Aorta (tissue), 5 donors: Measurements from ENCODE around the gene TSC22D3. TPM values are rescaled to one million over a fixed set of nuclear protein-coding genes. Genes with fewer than 3 reads are reported as not detected.
A peak's percentile ranks its signal among the peaks of the same experiment; 100 is the strongest.

Source experiments
- ATAC-seq: fragments of 200-7000 bp; cut with Tn5 transposase; one replicate; pipeline ENCODE4 v1.9.1; 2022; ENCODE audit warnings: moderate library complexity; ENCODE audit not compliant: low FRiP score
- DNase-seq, 2 donors: peaks; one replicate each; pipeline ENCODE4 v3.0.0-alpha.2; 2020
- H3K27ac ChIP-seq, 2 donors: one replicate each; pipeline ENCODE4 v1.5.1; 2013; ENCODE audit warnings: low read length in 2 of 2, mild to moderate bottlenecking in 2 of 2, moderate library complexity in 2 of 2, control low read depth in 1 of 2, inconsistent platforms in 1 of 2, low read depth in 1 of 2
- H3K27me3 ChIP-seq, 2 donors: one replicate each; pipeline ENCODE4 v1.6.1; 2013; ENCODE audit warnings: control low read depth in 1 of 2, low read length in 1 of 2, mild to moderate bottlenecking in 1 of 2, moderate library complexity in 1 of 2; ENCODE audit not compliant: insufficient read depth in 2 of 2, control insufficient read depth in 1 of 2
- H3K36me3 ChIP-seq, 2 donors: one replicate each; pipeline ENCODE4 v1.6.1; 2013; ENCODE audit warnings: control low read depth in 1 of 2, low read length in 1 of 2, mild to moderate bottlenecking in 1 of 2; ENCODE audit not compliant: insufficient read depth in 2 of 2, control insufficient read depth in 1 of 2
- H3K4me1 ChIP-seq, 2 donors: one replicate each; pipeline ENCODE4 v1.6.1; 2013; ENCODE audit warnings: low read length in 2 of 2, control low read depth in 1 of 2, mild to moderate bottlenecking in 1 of 2, moderate library complexity in 1 of 2; ENCODE audit not compliant: insufficient read depth in 2 of 2, control insufficient read depth in 1 of 2
- H3K4me3 ChIP-seq, 2 donors: one replicate each; pipeline ENCODE4 v1.5.1; 2013; ENCODE audit warnings: low read length in 2 of 2, control low read depth in 1 of 2, mild to moderate bottlenecking in 1 of 2
- H3K9me3 ChIP-seq: one replicate; pipeline ENCODE4 v1.6.1; 2013; ENCODE audit warnings: mild to moderate bottlenecking, low read length; ENCODE audit not compliant: control insufficient read depth
- WGBS, 2 donors: extraction: QIAGEN DNeasy Blood & Tissue Kit; methylation state at CpG; one replicate each; pipeline ENCODE4 v1.1.7; 2013; 5-methylcytosine and 5-hydroxymethylcytosine counted together
- intact Hi-C, 2 donors: fragments of 100-400 bp; cut with DNase I; formaldehyde crosslinking; loops; one replicate each; pipeline versions ENCODE4 v1.14.2 to v1.15.0; 2022
- polyA plus RNA-seq, 2 donors: library from polyadenylated mRNA; stranded (reverse); fragments of 200-250 nt; gene quantifications; one replicate each; pipeline ENCODE4 v1.2.3, GENCODE V29; 2013
- total RNA-seq, 2 donors: library from RNA; stranded (reverse); fragmentation: NEBNext Ultra II Directional; extraction: Animal tissue kit (Norgen Biotek cat#: 25700); gene quantifications; one replicate each; pipeline ENCODE4 v1.2.1, GENCODE V29; 2021
- donor health status: healthy with polysubstance abuse.
- donor health status: Bipolar disorder and iron deficiency.
- donor health status: DM: no; HTN: no; CAD: no.
- donor health status: DM: no; HTN: no; CAD: no.
- donor health status: DM: yes; HTN: yes; CAD: no.

Gene TSC22D3
- total and polyA plus RNA-seq, 4 donors = 92.1 to 277 (median 246) TPM

GRCh38 chrX:107677909-107678308, 97.7 kb downstream of the TSC22D3 start:
- Histone ChIP-seq H3K9me3 (no peaks in the 10 kb centered on the region), H3K36me3 (no peaks in the 10 kb centered on the region), H3K27ac (peak overlapping the region in 1 of 2 donors; percentile 96), H3K4me3 (no peak overlapping the region), H3K27me3 (no peaks in the 10 kb centered on the region), H3K4me1 (peaks cover 0 to 6% of the 10 kb centered on the region in 2 donors)
- intact Hi-C loops = loop anchor here (2.0 kb wide), 2 partner anchors 37 to 39 kb away; no protein-coding TSS in a partner anchor
- ATAC-seq (no peak), DNase-seq (no peak)
- WGBS, 2 donors = 23 to 43% methylated on average over 4 of the region's 4 CpGs

- no peak overlapping the region for H3K4me3 ChIP-seq
- peaks cover 0 to 6% of the 10 kb centered on the region in 2 donors for H3K4me1 ChIP-seq
- no peaks in the 10 kb centered on the region for H3K9me3 ChIP-seq
- no peaks in the 10 kb centered on the region for H3K27me3 ChIP-seq
- H3K27ac ChIP-seq = peak overlapping the region; percentile 76 to 96
- intact Hi-C loops = loop anchor here (2.0 kb wide), 2 partner anchors 37 to 39 kb away; no protein-coding TSS in a partner anchor
- ATAC-seq (no peak), DNase-seq (no peak)
- no peaks in the 10 kb centered on the region for H3K36me3 ChIP-seq
- 7 to 32% methylated on average over 10 of the region's 10 CpGs for WGBS, 2 donors
These were observed 98.1 kb downstream of the TSC22D3 start for GRCh38 chrX:107677501-107677901.

GRCh38 chrX:107676559-107677378, 98.8 kb downstream of the TSC22D3 start:
- WGBS, 2 donors = 1 to 29% methylated on average over 30 of the region's 30 CpGs
- peak; percentile 92 to 97 for DNase-seq
- H3K4me3 ChIP-seq = peak overlapping the region; percentile 11 to 63
- peaks cover 0 to 6% of the 10 kb centered on the region in 2 donors for H3K4me1 ChIP-seq
- ATAC-seq = peak; percentile 85
- no peaks in the 10 kb centered on the region for H3K27me3 ChIP-seq
- no peaks in the 10 kb centered on the region for H3K36me3 ChIP-seq
- no peaks in the 10 kb centered on the region for H3K9me3 ChIP-seq
- intact Hi-C loops = loop anchor here (2.0 kb wide), 2 partner anchors 38 to 40 kb away; no protein-coding TSS in a partner anchor
- H3K27ac ChIP-seq = peak overlapping the region in 1 of 2 donors; percentile 99

- no peaks in the 10 kb centered on the region for H3K36me3 ChIP-seq
- H3K9me3 ChIP-seq = no peaks in the 10 kb centered on the region
- no peaks in the 10 kb centered on the region for H3K27me3 ChIP-seq
- H3K4me1 ChIP-seq = peaks cover 0 to 6% of the 10 kb centered on the region in 2 donors
- peak overlapping the region; percentile 50 to 99 for H3K27ac ChIP-seq
- ATAC-seq (peak; percentile 66), DNase-seq (no peak)
- intact Hi-C loops = loop anchor here (2.0 kb wide), 2 partner anchors 39 to 41 kb away; no protein-coding TSS in a partner anchor
- peak overlapping the region; percentile 11 to 63 for H3K4me3 ChIP-seq
- WGBS, 2 donors = 1 to 25% methylated on average over 9 of the region's 9 CpGs
These were observed 99.6 kb downstream of the TSC22D3 start for GRCh38 chrX:107675823-107676555.

GRCh38 chrX:107675365-107675654, 100.3 kb downstream of the TSC22D3 start:
- peaks cover 0 to 6% of the 10 kb centered on the region in 2 donors for H3K4me1 ChIP-seq

GRCh38 chrX:107674480-107675364, 100.9 kb downstream of the TSC22D3 start:
- H3K4me3 ChIP-seq = no peak overlapping the region
- peak; percentile 2 for ATAC-seq
- peak overlapping the region; percentile 60 to 92 for H3K27ac ChIP-seq
- DNase-seq = peak; percentile 75 to 80
- intact Hi-C loops = loop anchor here (5.0 kb wide), 1 partner anchor 103 kb away; the partner anchor contains the start of genes NCBP2L (in 2 of the 2) and TSC22D3 (in 2 of the 2)
- peaks cover 0 to 6% of the 10 kb centered on the region in 2 donors for H3K4me1 ChIP-seq
- no peaks in the 10 kb centered on the region for H3K36me3 ChIP-seq
- WGBS, 2 donors = 54 to 57% methylated on average over 9 of the region's 9 CpGs
- no peaks in the 10 kb centered on the region for H3K9me3 ChIP-seq
- no peaks in the 10 kb centered on the region for H3K27me3 ChIP-seq

More at GRCh38 chrX:107675365-107675654, 100.3 kb downstream of the TSC22D3 start:
- WGBS, 2 donors = 81 to 93% methylated on average over 1 of the region's 1 CpG
- intact Hi-C loops = no loop called here
- Histone ChIP-seq H3K27ac (peak overlapping the region in 1 of 2 donors; percentile 92), H3K9me3 (no peaks in the 10 kb centered on the region), H3K4me3 (no peak overlapping the region), H3K27me3 (no peaks in the 10 kb centered on the region), H3K36me3 (no peaks in the 10 kb centered on the region)
- ATAC-seq (no peak), DNase-seq (no peak)

- Histone ChIP-seq H3K27me3 (no peaks in the 10 kb centered on the region), H3K4me1 (peaks cover 0 to 6% of the 10 kb centered on the region in 2 donors), H3K4me3 (no peak overlapping the region), H3K9me3 (no peaks in the 10 kb centered on the region), H3K27ac (peak overlapping the region; percentile 60 to 92), H3K36me3 (no peaks in the 10 kb centered on the region)
- intact Hi-C loops = loop anchor here (5.0 kb wide), 1 partner anchor 103 kb away; the partner anchor contains the start of genes NCBP2L (in 2 of the 2) and TSC22D3 (in 2 of the 2)
- DNase-seq = peak; percentile 87 to 90
- ATAC-seq = peak; percentile 72
- WGBS, 2 donors = 47 to 67% methylated on average over 7 of the region's 7 CpGs
These were observed 101.6 kb downstream of the TSC22D3 start for GRCh38 chrX:107673933-107674479.
